Activated T-cell treated with anti-CD3 and anti-CD28 coated beads, Interleukin-2, amount 50 U/mL, for 24 hours (primary cell): ENCODE data around the gene DPY30.

ENCODE experiments used
- DNase-seq: peaks from one replicate; pipeline ENCODE4 v3.0.0-alpha.2; 2020
- H3K27ac Mint-ChIP-seq: 2 replicates; pipeline ENCODE4 v1.8.0; 2020; ENCODE audit warnings: mild to moderate bottlenecking, mixed read lengths
- H3K27me3 Mint-ChIP-seq: 2 replicates; pipeline ENCODE4 v1.8.0; 2020; ENCODE audit warnings: mixed read lengths
- H3K36me3 Mint-ChIP-seq: 2 replicates; pipeline ENCODE4 v1.8.0; 2020; ENCODE audit warnings: low read depth, mixed read lengths
- H3K4me1 Mint-ChIP-seq: 2 replicates; pipeline ENCODE4 v1.8.0; 2020; ENCODE audit warnings: low read depth, mixed read lengths
- H3K4me3 Mint-ChIP-seq: 2 replicates; pipeline ENCODE4 v1.8.0; 2020; ENCODE audit warnings: mild to moderate bottlenecking, moderate library complexity, mixed read lengths
- H3K9me3 Mint-ChIP-seq: 2 replicates; pipeline ENCODE4 v1.8.0; 2020; ENCODE audit warnings: mixed read lengths

Gene DPY30

DNA sequence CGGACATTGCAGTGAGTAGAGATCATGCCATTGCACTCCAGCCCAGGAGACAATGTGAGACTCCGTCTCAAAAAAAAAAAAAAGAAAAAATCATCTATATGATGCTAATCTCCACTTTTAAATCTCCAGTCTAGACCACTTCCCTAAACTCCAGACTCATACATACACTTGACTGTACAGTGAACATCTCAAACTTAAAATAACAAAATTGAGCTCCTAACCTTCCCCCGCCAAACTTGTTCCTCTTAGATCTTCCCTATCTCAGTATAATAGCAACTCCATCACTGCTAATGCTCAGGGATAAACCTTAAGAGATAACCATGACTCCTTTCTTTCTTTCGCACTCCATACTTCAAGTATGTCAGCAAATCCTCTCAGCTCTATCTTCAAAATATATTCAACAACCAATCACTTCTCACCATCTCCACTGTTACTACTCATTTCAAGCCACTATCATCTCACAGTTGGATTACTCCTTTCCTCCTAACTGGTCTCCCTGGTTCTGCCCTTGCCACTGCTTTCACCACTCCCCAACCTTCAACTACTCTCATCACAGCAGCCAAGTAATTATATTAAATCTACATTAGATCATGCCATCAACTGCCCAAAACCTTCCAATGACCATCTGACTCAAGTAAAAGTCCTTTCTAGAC is 40.7 kb downstream of the DPY30 start:
- no peak for DNase-seq
- H3K4me1 Mint-ChIP-seq, result peaks cover 55% of the 10 kb centered on the region
- H3K27ac Mint-ChIP-seq, result peak overlapping the region; percentile 34
- H3K27me3 Mint-ChIP-seq, result no peaks in the 10 kb centered on the region
- H3K4me3 Mint-ChIP-seq, result no peak overlapping the region
- no peaks in the 10 kb centered on the region for H3K9me3 Mint-ChIP-seq
- peaks cover 9% of the 10 kb centered on the region for H3K36me3 Mint-ChIP-seq

GRCh38 chr2:31997653-31998052 is 42.0 kb downstream of the DPY30 start:
- Mint-ChIP-seq H3K9me3 (no peaks in the 10 kb centered on the region), H3K4me1 (peaks cover 55% of the 10 kb centered on the region), H3K4me3 (no peak overlapping the region), H3K27ac (peak overlapping the region; percentile 29), H3K27me3 (no peaks in the 10 kb centered on the region), H3K36me3 (peaks cover 14% of the 10 kb centered on the region)
- no peak for DNase-seq

DNA sequence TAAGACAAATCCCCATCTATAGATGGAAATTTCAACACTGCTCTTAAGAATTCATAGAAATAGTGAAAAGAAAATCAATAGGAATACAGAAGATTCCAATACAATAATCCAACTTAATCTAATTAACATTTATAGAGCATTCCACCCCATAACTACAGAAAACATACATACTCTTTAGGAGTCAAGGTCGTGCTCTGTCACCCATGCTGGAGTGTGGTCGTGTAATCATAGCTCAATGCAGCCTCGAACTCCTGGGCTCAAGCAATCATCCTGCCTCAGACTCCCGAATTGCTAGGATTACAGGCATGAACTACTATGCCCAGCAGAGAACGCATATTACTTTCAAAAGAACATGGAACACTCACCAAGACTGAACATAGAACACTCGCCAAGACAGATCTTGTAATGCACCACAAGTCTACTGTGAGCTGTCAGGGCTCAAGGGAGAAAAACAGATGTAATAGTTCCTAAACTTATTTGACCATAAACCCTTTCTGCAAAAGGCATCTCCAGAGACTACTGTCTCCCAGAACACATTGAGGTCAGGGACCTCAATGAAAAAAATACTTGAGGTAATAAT is 42.9 kb downstream of the DPY30 start:
- Mint-ChIP-seq H3K4me1 (peaks cover 59% of the 10 kb centered on the region), H3K4me3 (no peak overlapping the region), H3K36me3 (peaks cover 18% of the 10 kb centered on the region), H3K27ac (no peak overlapping the region), H3K9me3 (no peaks in the 10 kb centered on the region), H3K27me3 (no peaks in the 10 kb centered on the region)
- no peak for DNase-seq

DNA sequence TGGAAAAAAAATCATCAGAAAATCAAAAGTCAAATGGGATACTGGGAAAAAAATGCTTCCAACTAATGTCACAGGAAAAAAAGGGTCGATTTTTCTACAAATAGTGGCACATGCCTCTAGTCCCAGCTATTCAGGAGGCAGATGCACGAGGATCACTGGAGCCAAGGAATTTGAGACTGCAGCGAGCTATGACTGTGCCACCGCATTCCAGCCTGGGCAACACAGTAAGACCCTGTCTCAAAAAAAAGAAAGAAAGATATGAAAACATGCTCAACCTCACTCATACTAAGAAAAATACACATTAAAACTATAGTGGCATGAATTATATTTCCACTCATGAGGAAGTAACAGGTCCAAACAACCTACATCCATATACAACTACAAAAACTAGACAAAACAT is 46.7 kb downstream of the DPY30 start:
- Mint-ChIP-seq H3K27ac (peak overlapping the region; percentile 11), H3K36me3 (peaks cover 19% of the 10 kb centered on the region), H3K4me1 (peaks cover 52% of the 10 kb centered on the region), H3K9me3 (peaks cover 2% of the 10 kb centered on the region), H3K4me3 (no peak overlapping the region), H3K27me3 (no peaks in the 10 kb centered on the region)
- DNase-seq, result no peak

- Mint-ChIP-seq H3K27ac (no peak overlapping the region), H3K27me3 (no peaks in the 10 kb centered on the region), H3K4me3 (no peak overlapping the region), H3K9me3 (peaks cover 2% of the 10 kb centered on the region), H3K36me3 (peaks cover 22% of the 10 kb centered on the region), H3K4me1 (peaks cover 53% of the 10 kb centered on the region)
- no peak for DNase-seq
Measured at GRCh38 chr2:31992025-31992579, 47.5 kb downstream of the DPY30 start.

DNA sequence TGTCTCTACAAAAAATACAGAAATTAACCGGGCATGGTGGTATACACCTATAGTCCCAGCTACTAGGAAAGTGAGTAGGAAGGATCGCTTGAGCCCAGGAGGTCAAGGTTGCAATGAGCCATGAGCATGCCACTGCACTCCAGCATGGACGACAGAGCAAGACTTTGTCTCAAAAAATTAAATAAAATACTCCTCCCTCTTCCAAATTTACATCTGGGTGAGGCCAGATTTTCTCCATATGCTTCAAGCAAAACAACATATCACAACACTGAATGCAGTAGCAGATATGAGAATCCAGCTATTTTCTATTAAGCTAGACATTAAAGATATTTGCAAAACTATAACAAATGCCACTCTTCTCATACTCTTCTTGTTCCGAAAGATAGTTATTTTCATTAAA is 49.7 kb downstream of the DPY30 start:
- H3K36me3 Mint-ChIP-seq, result peaks cover 24% of the 10 kb centered on the region
- no peak overlapping the region for H3K27ac Mint-ChIP-seq
- no peaks in the 10 kb centered on the region for H3K27me3 Mint-ChIP-seq
- H3K4me3 Mint-ChIP-seq, result no peak overlapping the region
- H3K9me3 Mint-ChIP-seq, result peaks cover 2% of the 10 kb centered on the region
- DNase-seq, result no peak
- H3K4me1 Mint-ChIP-seq, result peaks cover 45% of the 10 kb centered on the region

DNA sequence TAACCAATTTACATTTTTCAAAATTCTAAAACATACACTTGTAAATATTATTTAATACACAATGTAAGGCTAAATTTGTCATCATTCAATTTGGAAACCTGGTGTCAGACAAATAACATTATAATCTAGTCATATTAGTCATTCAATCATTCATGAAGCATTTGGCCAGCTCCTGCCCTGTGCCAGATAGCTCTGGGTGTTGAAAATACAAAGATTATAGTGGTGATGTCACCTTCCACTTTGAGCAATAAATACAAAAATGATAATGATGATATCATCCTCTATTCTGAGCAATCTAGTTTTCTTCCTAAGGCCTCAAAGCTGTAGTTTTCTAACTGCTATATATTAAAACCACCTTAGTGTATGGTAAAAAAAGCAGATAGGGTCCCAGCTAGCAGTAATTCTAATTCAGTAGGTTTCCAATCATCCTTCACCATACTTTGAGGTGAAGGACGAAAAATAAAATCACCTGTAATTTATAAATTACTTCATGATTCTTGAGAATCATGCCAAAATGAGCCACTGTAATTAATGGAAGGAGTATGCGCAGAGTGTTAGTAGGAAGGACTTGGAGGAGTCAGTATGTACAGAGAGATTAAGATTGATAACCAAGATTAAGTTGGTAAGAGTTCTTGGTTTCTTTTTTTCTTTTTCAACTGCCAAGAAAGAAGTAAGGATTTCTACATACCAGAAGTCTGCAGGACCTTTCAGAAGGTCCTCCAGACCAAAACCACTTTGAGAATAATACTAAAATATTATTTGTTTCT is 52.0 kb downstream of the DPY30 start:
- Mint-ChIP-seq H3K4me3 (no peak overlapping the region), H3K27ac (peak overlapping the region; percentile 72), H3K9me3 (peaks cover 2% of the 10 kb centered on the region), H3K36me3 (peaks cover 34% of the 10 kb centered on the region), H3K27me3 (no peaks in the 10 kb centered on the region), H3K4me1 (peaks cover 41% of the 10 kb centered on the region)
- DNase-seq, result no peak

- H3K36me3 Mint-ChIP-seq, result peaks cover 32% of the 10 kb centered on the region
- peaks cover 40% of the 10 kb centered on the region for H3K4me1 Mint-ChIP-seq
- peak overlapping the region; percentile 72 for H3K27ac Mint-ChIP-seq
- H3K4me3 Mint-ChIP-seq, result no peak overlapping the region
- DNase-seq, result no peak
- peaks cover 2% of the 10 kb centered on the region for H3K9me3 Mint-ChIP-seq
- H3K27me3 Mint-ChIP-seq, result no peaks in the 10 kb centered on the region
Measured at GRCh38 chr2:31986906-31987305, 52.7 kb downstream of the DPY30 start.

- Mint-ChIP-seq H3K27me3 (no peaks in the 10 kb centered on the region), H3K4me3 (no peak overlapping the region), H3K36me3 (peaks cover 28% of the 10 kb centered on the region), H3K9me3 (peaks cover 1% of the 10 kb centered on the region), H3K27ac (no peak overlapping the region), H3K4me1 (peaks cover 45% of the 10 kb centered on the region)
- DNase-seq, result no peak
Measured at GRCh38 chr2:31983762-31984467, 55.7 kb downstream of the DPY30 start.

DNA sequence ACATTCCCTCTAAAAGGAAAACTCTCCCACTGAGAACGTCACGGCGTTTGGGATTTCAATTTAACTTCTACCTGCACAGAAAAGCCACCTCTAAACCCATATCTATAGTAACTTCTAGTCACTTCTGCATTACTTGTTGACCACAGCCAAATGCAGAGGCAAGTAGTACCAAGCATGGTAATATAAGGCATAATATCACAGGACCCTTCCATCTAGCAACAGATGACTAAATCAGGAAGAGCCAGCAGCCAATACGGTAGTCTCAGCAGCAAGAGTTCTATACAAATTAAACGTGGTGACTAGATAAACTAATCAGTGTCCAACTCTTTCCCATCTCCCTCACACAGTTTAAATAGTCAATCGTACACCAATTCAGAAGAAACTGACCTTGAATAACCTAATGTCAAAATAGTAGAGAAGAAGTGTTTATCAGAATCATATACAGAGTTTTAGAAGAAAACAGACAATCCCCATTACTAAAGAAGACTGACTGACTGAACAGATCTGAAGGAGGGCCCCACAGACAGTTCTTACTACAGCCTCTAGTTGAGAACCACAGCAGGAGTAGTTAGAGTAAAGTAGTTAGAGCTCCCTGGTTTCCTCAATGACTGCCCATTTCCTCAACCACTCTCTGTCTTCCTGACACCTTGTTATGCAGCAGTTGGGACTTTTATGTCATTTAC is 58.8 kb downstream of the DPY30 start:
- H3K4me3 Mint-ChIP-seq, result no peak overlapping the region
- H3K4me1 Mint-ChIP-seq, result peaks cover 34% of the 10 kb centered on the region
- H3K36me3 Mint-ChIP-seq, result peaks cover 23% of the 10 kb centered on the region
- no peak for DNase-seq
- peaks cover 2% of the 10 kb centered on the region for H3K9me3 Mint-ChIP-seq
- H3K27me3 Mint-ChIP-seq, result no peaks in the 10 kb centered on the region
- H3K27ac Mint-ChIP-seq, result peak overlapping the region; percentile 27

DNA sequence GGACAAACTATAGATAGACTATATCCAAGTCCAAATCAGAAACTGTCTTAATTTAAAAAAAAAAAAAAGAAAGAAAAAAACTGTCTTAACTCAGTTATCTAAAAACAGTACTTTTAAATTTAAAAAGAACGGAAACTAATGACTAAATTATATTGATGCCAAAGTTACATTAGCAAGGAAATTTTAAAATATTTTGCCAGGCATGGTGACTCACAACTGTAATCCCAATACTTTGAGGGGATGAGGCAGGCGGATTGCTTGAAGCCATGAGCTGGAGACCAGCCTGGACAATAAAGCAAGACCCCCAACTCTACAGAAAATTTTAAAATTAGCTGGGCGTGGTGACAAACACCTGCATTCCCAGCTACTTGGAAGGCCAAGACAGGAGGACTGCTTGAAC is 59.6 kb downstream of the DPY30 start:
- Mint-ChIP-seq H3K4me1 (peaks cover 37% of the 10 kb centered on the region), H3K36me3 (peaks cover 18% of the 10 kb centered on the region), H3K4me3 (no peak overlapping the region), H3K27me3 (no peaks in the 10 kb centered on the region), H3K27ac (no peak overlapping the region), H3K9me3 (peaks cover 2% of the 10 kb centered on the region)
- DNase-seq, result no peak

GRCh38 chr2:31979018-31979417 is 60.6 kb downstream of the DPY30 start:
- H3K27me3 Mint-ChIP-seq, result no peaks in the 10 kb centered on the region
- no peak for DNase-seq
- H3K4me3 Mint-ChIP-seq, result no peak overlapping the region
- H3K27ac Mint-ChIP-seq, result no peak overlapping the region
- peaks cover 2% of the 10 kb centered on the region for H3K9me3 Mint-ChIP-seq
- H3K36me3 Mint-ChIP-seq, result peaks cover 10% of the 10 kb centered on the region
- peaks cover 41% of the 10 kb centered on the region for H3K4me1 Mint-ChIP-seq

- no peaks in the 10 kb centered on the region for H3K27me3 Mint-ChIP-seq
- H3K27ac Mint-ChIP-seq, result no peak overlapping the region
- H3K4me1 Mint-ChIP-seq, result peaks cover 43% of the 10 kb centered on the region
- no peak overlapping the region for H3K4me3 Mint-ChIP-seq
- no peak for DNase-seq
- H3K36me3 Mint-ChIP-seq, result peaks cover 7% of the 10 kb centered on the region
- peaks cover 2% of the 10 kb centered on the region for H3K9me3 Mint-ChIP-seq
Measured at GRCh38 chr2:31978436-31978835, 61.2 kb downstream of the DPY30 start.
